Endometrial microvascular endothelial cells (primary cell): Measurements from ENCODE around the gene ST6GALNAC5. TPM values are rescaled to one million over a fixed set of nuclear protein-coding genes. Genes with fewer than 3 reads are reported as not detected.
"Not testable (repeated sequence)": the region's sequence is repeated elsewhere in the genome, so short reads cannot be mapped to it uniquely, and the experiment has no call there.

Experiments used
- in situ Hi-C: cut with HindIII; loops from 2 replicates; pipeline ENCODE4 v1.10.0; 2017; ENCODE audit warnings: low sequenced_read_pairs, low pct_unique_long_range_greater_than_20kb; ENCODE audit errors: inconsistent ontology term
- total RNA-seq: library from RNA; depleted of rRNA; stranded (reverse); fragments of >200 nt; gene quantifications from one replicate; pipeline ENCODE4 v1.2.3, GENCODE V29; 2015; ENCODE audit errors: inconsistent ontology term

The ST6GALNAC5 gene
- total RNA-seq, 1 donor from 2014 or later: not detected

- in situ Hi-C loops: no loop called here
Observed at GRCh38 chr1:76864383-76864782, 2.9 kb upstream of the ST6GALNAC5 start.

GRCh38 chr1:76865696-76866286 is 1.5 kb upstream of the ST6GALNAC5 start:
- in situ Hi-C loops: no loop called here

- in situ Hi-C loops: no loop called here
Observed at GRCh38 chr1:76866566-76866965, 714 bp upstream of the ST6GALNAC5 start.

- in situ Hi-C loops: no loop called here
Observed at GRCh38 chr1:76868154-76868882, 1.0 kb downstream of the ST6GALNAC5 start.

- in situ Hi-C loops: no loop called here
Observed at GRCh38 chr1:76868916-76869315, 1.6 kb downstream of the ST6GALNAC5 start.

- in situ Hi-C loops: no loop called here
Observed at GRCh38 chr1:76870037-76870436, 2.8 kb downstream of the ST6GALNAC5 start.

GRCh38 chr1:76871355-76871974 is 4.2 kb downstream of the ST6GALNAC5 start:
- in situ Hi-C loops: no loop called here

- in situ Hi-C loops: no loop called here
Observed at GRCh38 chr1:76872944-76873343, 5.7 kb downstream of the ST6GALNAC5 start.

GRCh38 chr1:76876655-76877395 is 9.5 kb downstream of the ST6GALNAC5 start:
- in situ Hi-C loops: no loop called here

GRCh38 chr1:76879014-76879413 is 11.7 kb downstream of the ST6GALNAC5 start:
- in situ Hi-C loops: not testable (repeated sequence)

- in situ Hi-C loops: no loop called here
Observed at GRCh38 chr1:76881762-76882161, 14.5 kb downstream of the ST6GALNAC5 start.

- in situ Hi-C loops: no loop called here
Observed at GRCh38 chr1:76891931-76892622, 24.8 kb downstream of the ST6GALNAC5 start.

GRCh38 chr1:76892675-76893074 is 25.4 kb downstream of the ST6GALNAC5 start:
- in situ Hi-C loops: no loop called here

GRCh38 chr1:76901158-76901767 is 34.0 kb downstream of the ST6GALNAC5 start:
- in situ Hi-C loops: no loop called here

GRCh38 chr1:76905876-76906595 is 38.8 kb downstream of the ST6GALNAC5 start:
- in situ Hi-C loops: no loop called here

GRCh38 chr1:76909311-76909710 is 42.0 kb downstream of the ST6GALNAC5 start:
- in situ Hi-C loops: no loop called here

GRCh38 chr1:76919085-76919484 is 51.8 kb downstream of the ST6GALNAC5 start:
- in situ Hi-C loops: no loop called here

- in situ Hi-C loops: no loop called here
Observed at GRCh38 chr1:76921590-76921989, 54.3 kb downstream of the ST6GALNAC5 start.
